ENCODE data around the gene NRN1L.
"Not testable (repeated sequence)": the region's sequence is repeated elsewhere in the genome, so short reads cannot be mapped to it uniquely, and the experiment has no call there.

Gene NRN1L

GRCh38 chr16:67857547-67858233 is 27.0 kb upstream of the NRN1L start:
- in situ Hi-C loops (cut with HindIII; ENCODE audit: low pct_ligation_motif_present, low sequenced_read_pairs), result no loop called here
- no peaks in the 10 kb centered on the region for H3K27me3 ChIP-seq (replicated peaks)
- H3K36me3 ChIP-seq (replicated peaks), result peaks cover 9% of the 10 kb centered on the region
- H3K27ac ChIP-seq, result peak overlapping the region; percentile 96
- H3K4me3 ChIP-seq (ENCODE audit: low read depth, low read length), result no peak overlapping the region
- TF ChIP-seq CTCF (IDR thresholded peaks at IDR 0.05; ENCODE audit: low read depth, low read length, missing control alignments), result no peak
- peak; percentile 96 for DNase-seq

DNA sequence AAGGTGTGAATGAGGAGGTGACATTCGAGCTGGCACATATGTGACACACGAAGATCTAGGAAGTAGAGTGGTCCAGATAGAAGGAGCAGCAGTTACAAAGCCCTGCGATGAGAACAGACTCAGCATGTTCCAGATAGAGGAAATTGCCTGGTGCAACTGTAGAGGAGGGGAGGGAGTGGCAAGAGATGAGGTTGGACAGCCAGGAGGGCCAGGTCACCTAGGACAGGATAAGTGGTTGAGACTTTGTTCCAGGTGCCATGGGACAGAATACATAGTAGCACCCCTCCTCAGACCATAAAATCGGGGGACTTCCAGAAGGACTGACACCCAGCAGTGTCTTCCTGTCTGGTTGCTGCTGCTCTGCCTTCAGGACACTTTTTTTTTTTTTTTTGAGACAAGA is 26.2 kb upstream of the NRN1L start:
- in situ Hi-C loops (cut with HindIII; ENCODE audit: low pct_ligation_motif_present, low sequenced_read_pairs), result no loop called here
- no peaks in the 10 kb centered on the region for H3K27me3 ChIP-seq (replicated peaks)
- no peak for TF ChIP-seq CTCF (IDR thresholded peaks at IDR 0.05; ENCODE audit: low read depth, low read length, missing control alignments)
- peak overlapping the region; percentile 96 for H3K27ac ChIP-seq
- no peak overlapping the region for H3K4me3 ChIP-seq (ENCODE audit: low read depth, low read length)
- peaks cover 9% of the 10 kb centered on the region for H3K36me3 ChIP-seq (replicated peaks)
- DNase-seq, result no peak

GRCh38 chr16:67860589-67861398 is 23.9 kb upstream of the NRN1L start:
- in situ Hi-C loops (cut with HindIII; ENCODE audit: low pct_ligation_motif_present, low sequenced_read_pairs), result no loop called here
- peak; percentile 46 for DNase-seq
- Histone ChIP-seq H3K36me3 (replicated peaks) (peaks cover 20% of the 10 kb centered on the region), H3K27me3 (replicated peaks) (no peaks in the 10 kb centered on the region), H3K27ac (peak overlapping the region; percentile 25), H3K4me3 (ENCODE audit: low read depth, low read length) (no peak overlapping the region)
- no peak for TF ChIP-seq CTCF (IDR thresholded peaks at IDR 0.05; ENCODE audit: low read depth, low read length, missing control alignments)

DNA sequence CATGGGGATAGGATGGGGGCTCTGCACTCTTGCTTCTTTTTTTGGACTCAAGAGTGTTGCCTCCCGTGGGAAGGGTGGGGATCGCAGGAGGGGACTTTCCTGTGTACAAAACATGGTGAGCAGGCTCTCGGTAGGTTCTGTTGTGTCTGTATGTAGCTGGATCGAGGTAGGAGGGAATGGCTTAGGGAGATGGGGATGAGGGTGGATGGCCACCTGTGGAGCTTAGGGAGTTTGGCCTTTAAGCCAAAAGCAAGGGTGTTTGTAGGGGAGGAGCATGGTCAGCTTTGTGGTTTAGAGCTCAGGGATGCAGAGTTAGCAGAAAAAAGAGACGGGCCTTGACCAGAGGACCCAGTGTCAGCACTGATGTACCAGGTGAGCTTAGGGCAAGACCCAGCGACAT is 22.8 kb upstream of the NRN1L start:
- Histone ChIP-seq H3K4me3 (ENCODE audit: low read depth, low read length) (no peak overlapping the region), H3K36me3 (replicated peaks) (peaks cover 29% of the 10 kb centered on the region), H3K27ac (peak overlapping the region; percentile 3), H3K27me3 (replicated peaks) (no peaks in the 10 kb centered on the region)
- in situ Hi-C loops (cut with HindIII; ENCODE audit: low pct_ligation_motif_present, low sequenced_read_pairs), result no loop called here
- no peak for TF ChIP-seq CTCF (IDR thresholded peaks at IDR 0.05; ENCODE audit: low read depth, low read length, missing control alignments)
- no peak for DNase-seq

DNA sequence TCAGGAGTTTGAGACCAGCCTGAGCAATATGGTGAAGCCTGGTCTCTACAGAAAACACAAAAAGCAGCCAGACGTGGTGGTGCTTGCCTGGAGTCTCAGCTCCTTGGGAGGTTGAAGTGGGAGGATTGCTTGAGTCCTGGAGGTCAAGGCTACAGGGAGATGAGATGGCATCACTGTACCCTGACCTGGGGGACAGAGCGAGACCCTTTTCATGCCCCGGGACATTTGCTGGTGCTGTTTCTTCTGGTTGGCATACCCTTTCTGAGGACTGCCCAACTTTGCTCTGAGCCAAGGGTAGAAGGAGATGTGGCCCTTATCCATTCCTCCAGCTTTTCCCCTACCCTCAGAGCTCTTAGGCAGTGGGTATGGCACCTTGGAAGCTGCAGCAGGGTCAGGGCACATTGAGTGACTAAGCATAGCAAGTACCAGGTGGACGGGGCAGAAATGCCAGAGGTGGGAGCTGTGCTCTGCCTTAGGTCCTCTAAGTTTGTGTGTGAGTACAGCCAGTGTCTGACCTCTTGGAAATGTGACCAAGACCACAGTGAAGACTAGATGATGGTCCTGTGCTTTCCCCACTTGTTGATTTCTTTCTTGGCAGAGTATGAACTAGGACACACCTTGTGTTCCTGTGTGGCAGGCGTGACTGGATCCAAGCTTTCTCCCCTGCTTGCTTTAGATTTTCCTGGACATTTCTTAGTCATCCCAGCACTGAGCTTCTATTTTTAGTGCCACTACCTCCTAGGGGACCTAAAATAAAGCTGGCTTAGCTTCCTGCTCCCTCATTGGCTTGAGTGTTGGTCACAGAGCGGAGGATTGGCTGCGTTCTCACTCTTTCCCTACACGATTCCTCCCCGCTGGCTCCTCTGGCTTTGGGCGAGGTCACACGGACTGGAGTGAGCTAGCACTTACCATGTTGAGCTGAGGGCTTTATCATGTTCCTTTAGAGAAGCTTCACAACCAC is 21.8 kb upstream of the NRN1L start:
- H3K27me3 ChIP-seq (replicated peaks), result no peaks in the 10 kb centered on the region
- peaks cover 39% of the 10 kb centered on the region for H3K36me3 ChIP-seq (replicated peaks)
- peak overlapping the region; percentile 58 for H3K27ac ChIP-seq
- in situ Hi-C loops (cut with HindIII; ENCODE audit: low pct_ligation_motif_present, low sequenced_read_pairs), result no loop called here
- H3K4me3 ChIP-seq (ENCODE audit: low read depth, low read length), result no peak overlapping the region
- TF ChIP-seq CTCF (IDR thresholded peaks at IDR 0.05; ENCODE audit: low read depth, low read length, missing control alignments), result no peak
- DNase-seq, result peak; percentile 76

DNA sequence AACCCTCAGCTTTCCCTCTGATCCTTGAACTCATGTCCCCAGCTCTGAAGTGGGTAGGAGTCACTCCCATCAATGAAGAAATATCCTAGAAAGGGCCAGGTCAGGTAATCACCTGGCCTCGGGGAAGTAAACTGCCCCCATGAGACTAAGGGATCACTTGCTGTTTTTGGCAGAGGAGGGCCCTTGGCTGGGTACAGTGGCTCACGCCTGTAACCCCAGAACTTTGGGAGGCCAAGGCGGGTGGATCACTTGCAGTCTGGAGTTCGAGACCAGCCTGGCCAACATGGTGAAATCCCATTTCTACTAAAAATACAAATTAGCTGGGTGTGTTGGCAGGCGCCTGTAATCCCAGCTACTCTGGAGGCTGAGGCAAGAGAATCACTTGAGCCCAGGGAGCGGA is 20.6 kb upstream of the NRN1L start:
- H3K27ac ChIP-seq; in situ Hi-C loops (cut with HindIII; ENCODE audit: low pct_ligation_motif_present, low sequenced_read_pairs); H3K4me3 ChIP-seq (ENCODE audit: low read depth, low read length); DNase-seq; H3K27me3 ChIP-seq (replicated peaks): not testable (repeated sequence)
- peaks cover 51% of the 10 kb centered on the region for H3K36me3 ChIP-seq (replicated peaks)
